Anterior cingulate cortex (tissue), 58 donors: ENCODE measurements around the gene CKAP2L.

Experiments used
- DNase-seq, 58 donors: peaks; one replicate each; lab custom pipeline; 2025; lab: John Stamatoyannopoulos, UW

Gene CKAP2L

GRCh38 chr2:112688086-112688880, 76.1 kb downstream of the CKAP2L start:
- no peak for DNase-seq

GRCh38 chr2:112687522-112687921, 76.9 kb downstream of the CKAP2L start:
- no peak for DNase-seq
